Stomach (tissue), 9 donors: ENCODE results near the gene PAOX. TPM values are rescaled to one million over a fixed set of nuclear protein-coding genes. Genes with fewer than 3 reads are reported as not detected.
A peak's percentile ranks its signal among the peaks of the same experiment; 100 is the strongest.
"Not testable (repeated sequence)": the region's sequence is repeated elsewhere in the genome, so short reads cannot be mapped to it uniquely, and the experiment has no call there.

ENCODE experiments used
- DNase-seq, 2 donors: peaks; one replicate each; pipeline versions ENCODE4 v3.0.0 to v3.0.0-alpha.2; 2013 to 2019
- H3K27ac ChIP-seq, 5 donors: fragments of 200-600 bp in 4 of 5; sonication (generic) in 4 of 5; one replicate each; pipeline ENCODE4 v1.5.1; 2013 to 2019; ENCODE audit warnings: mild to moderate bottlenecking in 1 of 5, moderate library complexity in 1 of 5
- H3K27me3 ChIP-seq, 3 donors: fragments of 200-600 bp; sonication (generic); one replicate each; pipeline ENCODE4 v1.5.1; 2017 to 2019; ENCODE audit warnings: mixed run types in 1 of 3
- H3K36me3 ChIP-seq, 4 donors: fragments of 200-600 bp; sonication (generic); 1 replicate in 3 of 4; 2 replicates in 1 of 4; pipeline ENCODE4 v1.5.1; 2016 to 2019
- H3K4me1 ChIP-seq, 4 donors: fragments of 200-600 bp; sonication (generic); one replicate each; pipeline ENCODE4 v1.5.1; 2016 to 2019
- H3K4me3 ChIP-seq, 4 donors: fragments of 200-600 bp; sonication (generic) in 3 of 4; one replicate each; pipeline ENCODE4 v1.5.1; 2016 to 2019; ENCODE audit warnings: mild to moderate bottlenecking in 1 of 4
- H3K9me3 ChIP-seq, 4 donors: fragments of 200-600 bp; sonication (generic); one replicate each; pipeline ENCODE4 v1.5.1; 2016 to 2019
- EP300 ChIP-seq: sonication (generic); formaldehyde crosslinking; IDR thresholded peaks from one replicate; pipeline ENCODE4 v1.6.1; 2017; ENCODE audit warnings: antibody characterized with exemption
- POLR2A ChIP-seq, 4 donors: fragments of 450-650 bp; IDR thresholded peaks; one replicate each; pipeline ENCODE4 v1.6.1; 2016; ENCODE audit warnings: antibody characterized with exemption in 4 of 4, control low read depth in 2 of 4, mild to moderate bottlenecking in 1 of 4, moderate library complexity in 1 of 4
- POLR2AphosphoS5 ChIP-seq, 3 donors: sonication (generic); formaldehyde crosslinking; IDR thresholded peaks; one replicate each; pipeline ENCODE4 v1.6.1; 2016; ENCODE audit warnings: antibody characterized with exemption in 3 of 3
- WGBS, 5 donors: extraction: QIAGEN DNeasy Blood & Tissue Kit in 3 of 5; methylation state at CpG; one replicate each; pipeline versions ENCODE4 v1.1.5 to v1.1.7; 2013 to 2018; 5-methylcytosine and 5-hydroxymethylcytosine counted together
- intact Hi-C: fragments of 100-400 bp; cut with DNase I; formaldehyde crosslinking; loops from one replicate; pipeline ENCODE4 v1.15.1; 2023; ENCODE audit warnings: low total_unique reads
- polyA plus RNA-seq, 3 donors: library from polyadenylated mRNA; stranded (reverse); fragments of 200-250 nt; gene quantifications; one replicate each; pipeline ENCODE4 v1.2.3, GENCODE V29; 2013
- total RNA-seq, 5 donors: library from RNA; depleted of rRNA; stranded (reverse); fragments of >200 nt; gene quantifications; one replicate each; pipeline versions ENCODE4 v1.1.0 to v1.2.3, GENCODE V29; 2014 to 2016
- TF ChIP-seq, protein P1 (sequence below), 7 experiments: fragments of 450-650 bp in 4 of 7; fragments of 200-600 bp in 3 of 7; sonication (generic) in 3 of 7; IDR thresholded peaks; one replicate each; pipeline ENCODE4 v1.5.1; 2016 to 2019; ENCODE audit warnings: antibody characterized with exemption in 7 of 7, control low read depth in 2 of 7, mild to moderate bottlenecking in 1 of 7
- donor health status: healthy with polysubstance abuse.
- donor health status: Bipolar disorder and iron deficiency.
- donor health status: healthy.

Gene PAOX
- total and polyA plus RNA-seq, 8 donors, result 3.3 to 40.0 (median 11.5) TPM

DNA sequence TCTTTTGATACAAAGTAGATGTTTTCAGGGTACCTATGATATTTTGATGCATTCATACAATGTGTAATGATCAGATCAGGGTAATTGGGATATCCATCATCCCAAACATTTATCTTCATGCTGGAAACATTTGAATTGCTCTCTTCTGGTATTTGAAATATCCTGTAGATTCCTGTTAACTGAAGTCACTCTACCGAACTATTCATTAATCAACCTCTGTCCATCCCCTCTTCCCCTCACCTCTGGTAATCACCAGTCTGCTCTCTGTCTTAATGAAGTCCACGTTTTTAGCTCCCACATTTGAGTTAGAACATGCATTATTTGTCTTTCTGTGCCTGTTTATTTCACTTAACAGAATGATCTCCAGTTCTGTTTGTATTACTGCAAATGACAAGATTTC lies 26.2 kb downstream of the PAOX start:
- no peak overlapping the region for H3K4me3 ChIP-seq
- no peaks in the 10 kb centered on the region for H3K27me3 ChIP-seq
- no peak overlapping the region for H3K27ac ChIP-seq
- TF ChIP-seq, protein P1, sequence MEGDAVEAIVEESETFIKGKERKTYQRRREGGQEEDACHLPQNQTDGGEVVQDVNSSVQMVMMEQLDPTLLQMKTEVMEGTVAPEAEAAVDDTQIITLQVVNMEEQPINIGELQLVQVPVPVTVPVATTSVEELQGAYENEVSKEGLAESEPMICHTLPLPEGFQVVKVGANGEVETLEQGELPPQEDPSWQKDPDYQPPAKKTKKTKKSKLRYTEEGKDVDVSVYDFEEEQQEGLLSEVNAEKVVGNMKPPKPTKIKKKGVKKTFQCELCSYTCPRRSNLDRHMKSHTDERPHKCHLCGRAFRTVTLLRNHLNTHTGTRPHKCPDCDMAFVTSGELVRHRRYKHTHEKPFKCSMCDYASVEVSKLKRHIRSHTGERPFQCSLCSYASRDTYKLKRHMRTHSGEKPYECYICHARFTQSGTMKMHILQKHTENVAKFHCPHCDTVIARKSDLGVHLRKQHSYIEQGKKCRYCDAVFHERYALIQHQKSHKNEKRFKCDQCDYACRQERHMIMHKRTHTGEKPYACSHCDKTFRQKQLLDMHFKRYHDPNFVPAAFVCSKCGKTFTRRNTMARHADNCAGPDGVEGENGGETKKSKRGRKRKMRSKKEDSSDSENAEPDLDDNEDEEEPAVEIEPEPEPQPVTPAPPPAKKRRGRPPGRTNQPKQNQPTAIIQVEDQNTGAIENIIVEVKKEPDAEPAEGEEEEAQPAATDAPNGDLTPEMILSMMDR (IDR thresholded peaks at IDR 0.05), result no peak
- no peak for DNase-seq
- intact Hi-C loops, result no loop called here
- H3K9me3 ChIP-seq, result peaks cover 0 to under 1% (median 0%) of the 10 kb centered on the region in 4 donors
- peaks cover 22 to 99% (median 95%) of the 10 kb centered on the region in 4 donors for H3K36me3 ChIP-seq
- H3K4me1 ChIP-seq, result peaks cover 0 to 11% (median 6%) of the 10 kb centered on the region in 4 donors
- 52 to 67% (median 58%) methylated on average over 2 of the region's 2 CpGs for WGBS, 5 donors

DNA sequence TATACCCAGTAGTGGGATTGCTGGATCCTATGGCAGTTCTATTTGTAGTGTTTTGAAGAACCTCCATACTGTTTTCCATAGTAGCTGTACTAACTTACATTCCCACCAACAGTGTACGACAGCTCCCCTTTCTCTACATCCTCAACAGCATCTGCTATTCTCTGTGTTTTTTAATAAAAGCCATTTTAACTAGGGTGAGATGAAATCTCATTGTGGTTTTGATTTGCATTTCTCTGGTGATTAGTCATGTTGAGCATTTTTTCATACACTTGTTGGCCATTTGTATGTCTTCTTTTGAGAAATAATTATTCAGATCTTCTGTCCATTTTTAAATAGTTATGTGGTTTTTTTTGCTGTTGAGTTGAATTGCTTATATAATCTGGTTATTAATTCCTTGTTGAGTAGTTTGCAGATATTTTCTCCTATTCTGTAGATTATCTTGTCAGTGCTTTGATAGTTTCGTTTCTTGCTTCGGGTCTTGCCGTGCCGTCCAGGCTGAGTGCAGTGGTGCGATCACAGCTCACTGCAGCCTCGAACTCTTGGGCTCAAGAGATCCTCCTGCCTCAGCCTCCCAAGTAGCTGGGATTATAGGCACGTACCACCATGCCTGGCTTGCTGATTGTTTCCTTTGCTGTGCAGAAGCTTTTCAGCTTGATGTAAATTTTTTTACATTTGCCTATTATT lies 26.9 kb downstream of the PAOX start:
- Histone ChIP-seq H3K4me3 (no peak overlapping the region), H3K36me3 (peaks cover 29 to 99% (median 95%) of the 10 kb centered on the region in 4 donors), H3K4me1 (peaks cover 0 to 3% (median under 1%) of the 10 kb centered on the region in 4 donors), H3K9me3 (peaks cover 0 to 8% (median 5%) of the 10 kb centered on the region in 4 donors), H3K27me3 (no peaks in the 10 kb centered on the region), H3K27ac (no peak overlapping the region)
- intact Hi-C loops, result no loop called here
- peak in 1 of 2 donors; percentile 13 for DNase-seq
- TF ChIP-seq POLR2A (IDR thresholded peaks at IDR 0.05) (no peak), POLR2AphosphoS5 (IDR thresholded peaks at IDR 0.05) (no peak), EP300 (no peak)
- TF ChIP-seq, protein P1 (IDR thresholded peaks at IDR 0.05), result no peak
- WGBS, 5 donors, result 80 to 96% (median 91%) methylated on average over 8 of the region's 8 CpGs

DNA sequence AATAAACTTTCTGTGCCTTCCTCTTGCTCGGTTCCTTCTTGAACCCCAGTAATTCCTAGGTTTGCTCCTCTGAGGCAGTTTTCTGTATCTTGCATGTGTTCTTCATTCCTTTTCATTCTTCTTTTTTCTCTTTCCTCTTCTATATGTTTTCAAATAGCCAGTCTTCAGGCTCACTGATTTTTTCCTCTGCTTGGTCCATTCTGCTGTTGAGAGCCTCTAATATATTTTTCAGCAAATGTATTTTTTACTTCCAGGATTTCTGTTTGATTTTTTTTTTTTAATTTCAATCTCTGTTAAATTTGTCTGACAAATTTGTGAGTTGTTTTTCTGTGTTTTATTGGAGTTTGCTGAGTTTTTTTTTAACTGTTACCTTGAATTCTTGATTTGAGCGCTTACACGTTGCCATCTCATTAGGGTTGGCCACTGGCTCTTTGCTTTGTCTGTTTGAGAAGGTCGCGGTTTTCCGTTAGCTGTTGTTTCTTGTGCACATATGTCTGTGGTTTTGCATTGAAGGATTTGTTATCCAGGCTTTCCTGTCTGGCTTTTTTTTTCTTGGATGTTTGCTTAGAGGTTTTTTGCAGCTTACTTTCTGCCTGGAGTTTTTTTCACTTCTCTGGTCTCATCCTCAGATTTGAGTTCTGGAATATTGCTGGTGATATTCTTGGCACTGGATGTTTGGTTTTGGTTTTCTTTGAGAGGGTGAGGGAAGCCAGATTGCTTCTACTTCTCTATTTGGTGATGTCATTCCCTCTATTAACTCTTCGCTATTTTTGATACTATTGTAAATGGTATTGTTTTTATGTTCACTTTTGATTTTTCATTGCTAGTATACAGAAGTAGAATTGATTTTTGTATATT lies 32.7 kb downstream of the PAOX start:
- H3K9me3 ChIP-seq, result peaks cover 0 to 26% (median 16%) of the 10 kb centered on the region in 4 donors
- H3K4me3 ChIP-seq, result no peak overlapping the region
- H3K27me3 ChIP-seq, result no peaks in the 10 kb centered on the region
- intact Hi-C loops, result no loop called here
- DNase-seq, result no peak
- WGBS, 5 donors, result 95 to 99% (median 98%) methylated on average over 7 of the region's 7 CpGs
- H3K36me3 ChIP-seq, result peaks cover 21 to 89% (median 87%) of the 10 kb centered on the region in 4 donors
- no peak for TF ChIP-seq POLR2AphosphoS5 (IDR thresholded peaks at IDR 0.05)
- no peak for TF ChIP-seq POLR2A (IDR thresholded peaks at IDR 0.05)
- no peak overlapping the region for H3K27ac ChIP-seq
- H3K4me1 ChIP-seq, result no peaks in the 10 kb centered on the region

DNA sequence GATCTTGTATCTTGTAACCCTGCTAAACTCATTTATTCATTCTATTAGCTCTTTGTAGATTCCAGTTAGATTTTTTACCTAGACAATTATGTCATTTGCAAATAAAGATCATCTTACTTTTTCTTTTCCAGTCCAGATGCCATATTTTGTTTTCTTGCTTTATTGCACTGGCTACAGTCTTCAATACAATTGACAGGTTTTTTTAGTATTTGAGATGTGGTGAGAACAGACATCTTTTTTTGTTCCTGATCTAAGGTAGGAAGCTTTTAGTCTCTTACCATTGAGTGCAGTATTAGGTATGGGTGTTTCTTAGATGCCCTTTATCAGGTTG lies 33.3 kb downstream of the PAOX start:
- H3K4me1 ChIP-seq, result no peaks in the 10 kb centered on the region
- intact Hi-C loops, result no loop called here
- no peak for DNase-seq
- peaks cover 0 to 26% (median 16%) of the 10 kb centered on the region in 4 donors for H3K9me3 ChIP-seq
- no peak overlapping the region for H3K27ac ChIP-seq
- TF ChIP-seq POLR2AphosphoS5 (IDR thresholded peaks at IDR 0.05) (no peak), POLR2A (IDR thresholded peaks at IDR 0.05) (no peak)
- TF ChIP-seq, protein P1 (IDR thresholded peaks at IDR 0.05), result no peak
- no peaks in the 10 kb centered on the region for H3K27me3 ChIP-seq
- H3K4me3 ChIP-seq, result no peak overlapping the region
- peaks cover 21 to 85% (median 83%) of the 10 kb centered on the region in 4 donors for H3K36me3 ChIP-seq

DNA sequence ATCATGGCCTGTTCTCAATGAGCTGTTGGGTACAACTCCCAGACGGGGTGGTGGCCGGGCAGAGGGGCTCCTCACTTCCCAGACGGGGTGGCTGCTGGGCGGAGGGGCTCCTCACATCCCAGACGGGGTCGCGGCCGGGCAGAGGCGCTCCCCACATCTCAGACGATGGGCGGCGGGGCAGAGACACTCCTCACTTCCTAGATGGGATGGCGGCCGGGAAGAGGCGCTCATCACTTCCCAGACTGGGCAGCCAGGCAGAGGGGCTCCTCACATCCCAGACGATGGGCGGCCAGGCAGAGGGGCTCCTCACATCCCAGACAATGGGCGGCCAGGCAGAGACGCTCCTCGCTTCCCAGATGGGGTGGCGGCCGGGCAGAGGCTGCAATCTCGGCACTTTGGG lies 35.3 kb downstream of the PAOX start:
- peaks cover 30 to 82% (median 80%) of the 10 kb centered on the region in 4 donors for H3K36me3 ChIP-seq

More for the DNA sequence above, 35.3 kb downstream of the PAOX start:
- H3K9me3 ChIP-seq, result peaks cover 0 to 26% (median 16%) of the 10 kb centered on the region in 4 donors
- H3K27me3 ChIP-seq, H3K4me3 ChIP-seq, DNase-seq, H3K27ac ChIP-seq, intact Hi-C loops, H3K4me1 ChIP-seq: not testable (repeated sequence)
- 96 to 99% (median 97%) methylated on average over 18 to 23 of the region's 23 CpGs for WGBS, 5 donors
